H1 (cell line): ENCODE measurements around the gene POU6F2. TPM values are rescaled to one million over a fixed set of nuclear protein-coding genes. Genes with fewer than 3 reads are reported as not detected.

Experiments used
- CTCF ChIA-PET: fragments of 300-600 bp; sonication (Branson Sonifier 250); formaldehyde crosslinking; loops from one replicate; lab custom pipeline; 2021; ENCODE audit not compliant: partially characterized antibody; lab: Charles Lee
- POLR2A ChIA-PET: fragments of 300-600 bp; sonication (Branson Sonifier 250); formaldehyde crosslinking; loops from one replicate; lab custom pipeline; 2021; ENCODE audit warnings: inconsistent platforms; ENCODE audit not compliant: partially characterized antibody; lab: Charles Lee
- DNase-seq, 2 experiments: peaks; one replicate each; pipeline versions ENCODE4 v3.0.0 to v3.0.0-alpha.2; 2010 to 2022; ENCODE audit warnings: low spot score in 2 of 2, low read depth in 1 of 2, mixed read lengths in 1 of 2
- FAIRE-seq: peaks from 2 replicates; lab custom pipeline; 2011; peaks lifted over from hg19 to GRCh38; lab: Jason Lieb, UNC
- H2AFZ ChIP-seq: 2 replicates; pipeline ENCODE4 v1.8.1; 2012; ENCODE audit warnings: low read length, inconsistent platforms
- H2AK5ac ChIP-seq: 2 replicates; pipeline ENCODE4 v1.6.1; 2013; ENCODE audit warnings: low read depth, low read length
- H2BK120ac ChIP-seq: replicated peaks from 2 replicates; pipeline ENCODE3; 2013; ENCODE audit warnings: low read depth, low read length, inconsistent platforms
- H2BK12ac ChIP-seq: 2 replicates; pipeline ENCODE4 v1.6.1; 2013; ENCODE audit warnings: low read depth, low read length
- H2BK15ac ChIP-seq: 2 replicates; pipeline ENCODE4 v1.6.1; 2013; ENCODE audit warnings: low read length
- H2BK20ac ChIP-seq: 2 replicates; pipeline ENCODE4 v1.6.1; 2013; ENCODE audit warnings: low read length
- H2BK5ac ChIP-seq: 2 replicates; pipeline ENCODE4 v1.6.1; 2013; ENCODE audit warnings: low read depth, low read length
- H3K14ac ChIP-seq: 2 replicates; pipeline ENCODE4 v1.6.1; 2013; ENCODE audit warnings: inconsistent platforms; ENCODE audit not compliant: insufficient read length
- H3K18ac ChIP-seq: 2 replicates; pipeline ENCODE4 v1.6.1; 2013; ENCODE audit warnings: low read length; ENCODE audit errors: extremely low read depth
- H3K23ac ChIP-seq: 2 replicates; pipeline ENCODE4 v1.6.1; 2013; ENCODE audit warnings: inconsistent platforms; ENCODE audit not compliant: insufficient read length
- H3K23me2 ChIP-seq: 2 replicates; pipeline ENCODE4 v1.6.1; 2013; ENCODE audit warnings: low read depth, low read length
- H3K27ac ChIP-seq: 2 replicates; pipeline ENCODE4 v1.6.1; 2011; ENCODE audit warnings: low read depth, low read length, inconsistent platforms
- H3K27me3 ChIP-seq, 4 experiments: replicated peaks in 1 of 4; 1 replicate in 1 of 4; 2 replicates in 3 of 4; pipeline versions ENCODE4 v1.6.1 to v1.8.1; 2011 to 2013; ENCODE audit warnings: low read length in 3 of 4, mild to moderate bottlenecking in 3 of 4, inconsistent platforms in 2 of 4, mixed read lengths in 2 of 4, moderate library complexity in 1 of 4; ENCODE audit not compliant: control insufficient read depth in 3 of 4, insufficient read depth in 3 of 4; ENCODE audit errors: extremely low read depth in 1 of 4
- H3K36me3 ChIP-seq, 4 experiments: 2 replicates each; pipeline versions ENCODE4 v1.6.1 to v1.8.1; 2011 to 2013; ENCODE audit warnings: mild to moderate bottlenecking in 4 of 4, low read length in 3 of 4, moderate library complexity in 2 of 4, control low read depth in 1 of 4, inconsistent platforms in 1 of 4; ENCODE audit not compliant: insufficient read depth in 4 of 4, control insufficient read depth in 2 of 4
- H3K4ac ChIP-seq: replicated peaks from 2 replicates; pipeline ENCODE3; 2013; ENCODE audit warnings: low read length, low read depth, mixed read lengths, inconsistent platforms; ENCODE audit not compliant: insufficient read length
- H3K4me1 ChIP-seq, 4 experiments: replicated peaks in 1 of 4; 1 replicate in 1 of 4; 2 replicates in 3 of 4; pipeline versions ENCODE4 v1.6.1 to v1.8.1; 2011 to 2013; ENCODE audit warnings: low read length in 3 of 4, inconsistent platforms in 2 of 4, mixed read lengths in 1 of 4; ENCODE audit not compliant: insufficient read depth in 4 of 4, control insufficient read depth in 3 of 4
- H3K4me2 ChIP-seq, 2 experiments: 2 replicates each; pipeline versions ENCODE4 v1.6.1 to v1.8.1; 2011 to 2013; ENCODE audit warnings: low read depth in 2 of 2, low read length in 2 of 2, control low read depth in 1 of 2, inconsistent platforms in 1 of 2, mild to moderate bottlenecking in 1 of 2; ENCODE audit not compliant: insufficient read depth in 1 of 2
- H3K4me3 ChIP-seq, 4 experiments: fragments of 200-600, 300-600 bp in 1 of 4; sonication (generic), shearing (Covaris generic), sonication (Bioruptor Twin) in 1 of 4; 2 replicates each; pipeline versions ENCODE4 v1.5.1 to v1.8.1; 2011 to 2016; ENCODE audit warnings: low read length in 4 of 4, low read depth in 3 of 4, control low read depth in 2 of 4, inconsistent platforms in 2 of 4, mild to moderate bottlenecking in 2 of 4, mixed read lengths in 1 of 4, moderate library complexity in 1 of 4; ENCODE audit not compliant: insufficient read depth in 2 of 4; ENCODE audit errors: extremely low read depth in 1 of 4
- H3K56ac ChIP-seq: replicated peaks from 2 replicates; pipeline ENCODE3; 2013; ENCODE audit warnings: low read depth, mild to moderate bottlenecking, mixed read lengths, low read length, inconsistent platforms; ENCODE audit not compliant: insufficient read length
- H3K79me1 ChIP-seq: 2 replicates; pipeline ENCODE4 v1.6.1; 2013; ENCODE audit warnings: low read depth, low read length, control low read depth
- H3K79me2 ChIP-seq, 2 experiments: 2 replicates each; pipeline versions ENCODE4 v1.6.1 to v1.8.1; 2012 to 2013; ENCODE audit warnings: low read length in 2 of 2, mild to moderate bottlenecking in 2 of 2, inconsistent platforms in 1 of 2; ENCODE audit not compliant: insufficient read depth in 2 of 2, control insufficient read depth in 1 of 2
- H3K9ac ChIP-seq, 4 experiments: replicated peaks in 1 of 4; 1 replicate in 1 of 4; 2 replicates in 3 of 4; pipeline versions ENCODE4 v1.6.1 to v1.8.1; 2011 to 2013; ENCODE audit warnings: low read depth in 3 of 4, low read length in 3 of 4, control low read depth in 2 of 4, mild to moderate bottlenecking in 2 of 4, moderate library complexity in 2 of 4, inconsistent platforms in 1 of 4; ENCODE audit errors: extremely low read depth in 1 of 4
- H3K9me3 ChIP-seq, 2 experiments: 2 replicates each; pipeline versions ENCODE4 v1.6.1 to v1.8.1; 2012 to 2013; ENCODE audit warnings: mild to moderate bottlenecking in 2 of 2, moderate library complexity in 2 of 2, control low read depth in 1 of 2, inconsistent platforms in 1 of 2, low read depth in 1 of 2, low read length in 1 of 2, mixed read lengths in 1 of 2; ENCODE audit not compliant: insufficient read depth in 2 of 2
- H4K20me1 ChIP-seq, 2 experiments: replicated peaks in 1 of 2; 2 replicates each; pipeline versions ENCODE3 to v1.8.1; 2011 to 2013; ENCODE audit warnings: inconsistent platforms in 2 of 2, low read length in 2 of 2, mild to moderate bottlenecking in 1 of 2; ENCODE audit not compliant: insufficient read depth in 2 of 2, control insufficient read depth in 1 of 2
- H4K5ac ChIP-seq: 2 replicates; pipeline ENCODE4 v1.6.1; 2013; ENCODE audit warnings: low read length, low read depth, mixed read lengths, inconsistent platforms; ENCODE audit not compliant: insufficient read length
- H4K8ac ChIP-seq: 2 replicates; pipeline ENCODE4 v1.8.0; 2013; ENCODE audit warnings: mild to moderate bottlenecking, moderate library complexity, low read length, inconsistent platforms; ENCODE audit not compliant: insufficient read depth; ENCODE audit errors: extremely low read depth
- H4K91ac ChIP-seq: replicated peaks from 2 replicates; pipeline ENCODE3; 2013; ENCODE audit warnings: low read length, mixed read lengths, inconsistent platforms; ENCODE audit not compliant: insufficient read length
- FOSL1 ChIP-seq: IDR thresholded peaks from 2 replicates; pipeline ENCODE4 v1.6.1; 2011; ENCODE audit warnings: mild to moderate bottlenecking, low read depth, low read length, moderate library complexity; ENCODE audit not compliant: insufficient read depth
- JUND ChIP-seq: IDR thresholded peaks from 2 replicates; pipeline ENCODE4 v1.6.1; 2011; ENCODE audit warnings: mild to moderate bottlenecking, improper control_type of control experiment, low read length
- NRF1 ChIP-seq: IDR thresholded peaks from 2 replicates; pipeline ENCODE4 v1.6.1; 2011; ENCODE audit warnings: mild to moderate bottlenecking, low read depth, low read length, improper control_type of control experiment
- POLR2AphosphoS5 ChIP-seq: IDR thresholded peaks from 2 replicates; pipeline ENCODE4 v1.6.1; 2011; ENCODE audit warnings: low read depth, low read length
- POU5F1 ChIP-seq: IDR thresholded peaks from 2 replicates; pipeline ENCODE4 v1.6.1; 2011; ENCODE audit warnings: low read depth, mild to moderate bottlenecking, low read length, moderate library complexity
- SIX5 ChIP-seq: IDR thresholded peaks from 2 replicates; pipeline ENCODE4 v1.6.1; 2011; ENCODE audit warnings: mild to moderate bottlenecking, low read depth, low read length
- TEAD4 ChIP-seq: IDR thresholded peaks from 2 replicates; pipeline ENCODE4 v1.6.1; 2012; ENCODE audit warnings: low read depth, low read length, inconsistent platforms, mixed read lengths
- USF2 ChIP-seq: IDR thresholded peaks from 2 replicates; pipeline ENCODE4 v1.6.1; 2011; ENCODE audit warnings: low read length, improper control_type of control experiment
- YY1 ChIP-seq: IDR thresholded peaks from 2 replicates; pipeline ENCODE4 v1.6.1; 2011; ENCODE audit warnings: low read depth, mild to moderate bottlenecking, low read length
- WGBS, 2 experiments: shearing (Covaris generic) in 1 of 2; methylation state at CpG; one replicate each; pipeline versions ENCODE4 v1.1.6 to v1.1.7; 2013 to 2015; ENCODE audit warnings: low lambda C conversion rate in 2 of 2, mixed read lengths in 2 of 2, inconsistent platforms in 1 of 2, low coverage in 1 of 2, missing lambda C conversion rate in 1 of 2; ENCODE audit not compliant: insufficient replicate concordance in 2 of 2, insufficient coverage in 1 of 2, insufficient read length in 1 of 2; ENCODE audit errors: extremely low coverage in 1 of 2, missing lambda C conversion rate in 1 of 2; 5-methylcytosine and 5-hydroxymethylcytosine counted together
- polyA plus RNA-seq, 7 experiments: library from polyadenylated mRNA; depleted of rRNA in 3 of 7; stranded (reverse) in 5 of 7; unstranded in 2 of 7; fragments of >200 nt in 5 of 7; fragments of 200-250 nt in 2 of 7; gene quantifications; 1 replicate in 5 of 7; 2 replicates in 1 of 7; 4 replicates in 1 of 7; pipeline versions ENCODE4 v1.2.1 to v1.2.3, GENCODE V29; 2011 to 2013; ENCODE audit warnings: missing spikeins in 2 of 7, mixed read lengths in 2 of 7
- total RNA-seq: library from RNA; stranded (reverse); fragmentation: NEBNext Ultra II Directional; extraction: Animal tissue kit (Norgen Biotek cat#: 25700); gene quantifications from 2 replicates; pipeline ENCODE4 v1.2.1, GENCODE V29; 2021
- TF ChIP-seq, protein P1 (sequence below), 3 experiments: IDR thresholded peaks; 1 replicate in 2 of 3; 2 replicates in 1 of 3; pipeline versions ENCODE4 v1.5.1 to v1.6.1; 2011; ENCODE audit warnings: low read length in 3 of 3, mild to moderate bottlenecking in 3 of 3, inconsistent platforms in 2 of 3, low read depth in 1 of 3, moderate library complexity in 1 of 3; ENCODE audit not compliant: insufficient read depth in 1 of 3; ENCODE audit errors: control extremely low read depth in 1 of 3

Gene POU6F2
- total and polyA plus RNA-seq, 2 of the 8 experiments (the other 6 are each of a cell fraction or from before 2014, with no cell fraction given), result 1.1 to 2.0 TPM

GRCh38 chr7:39312254-39312989, 334.7 kb downstream of the POU6F2 start:
- DNase-seq (no peak), FAIRE-seq (no peak)
- Histone ChIP-seq H2AK5ac (no peak overlapping the region), H3K9me3 (no peaks in the 10 kb centered on the region), H3K27ac (no peak overlapping the region), H2BK12ac (peak overlapping the region; percentile 12; the same call in 1 of the 2 replicates), H3K23me2 (no peaks in the 10 kb centered on the region), H2BK5ac (no peak overlapping the region), H3K4me3 (no peak overlapping the region), H3K9ac (no peak overlapping the region), H2AFZ (no peak overlapping the region), H2BK20ac (no peak overlapping the region), H3K4me2 (no peak overlapping the region), H3K79me2 (no peaks in the 10 kb centered on the region), H3K4me1 (peaks cover 2 to 16% (median 6%) of the 10 kb centered on the region in 4 experiments; a peak in 6 of 7 replicates), H3K4ac (no peak overlapping the region), H3K36me3 (no peaks in the 10 kb centered on the region), H4K5ac (no peak overlapping the region), H4K8ac (no peak overlapping the region), H2BK120ac (no peak overlapping the region), H2BK15ac (no peak overlapping the region), H4K20me1 (no peaks in the 10 kb centered on the region), H3K79me1 (no peaks in the 10 kb centered on the region), H3K14ac (no peak overlapping the region), H3K18ac (no peak overlapping the region), H3K23ac (no peak overlapping the region), H3K56ac (no peak overlapping the region), H4K91ac (no peak overlapping the region), H3K27me3 (no peaks in the 10 kb centered on the region)
- 92% methylated on average over 10 of the region's 10 CpGs; no CpG with 5 or more reads in 1 of the 2 experiments for WGBS, 2 experiments
- CTCF ChIA-PET, result interaction anchor here (0.7 to 3.0 kb wide), 5 partner anchors 45 to 516 kb away, joined by 3 to 11 read pairs (median 3); no protein-coding TSS in a partner anchor
- TF ChIP-seq POU5F1 (no peak), JUND (no peak), SIX5 (no peak), USF2 (no peak), TEAD4 (no peak), POLR2AphosphoS5 (no peak), YY1 (no peak), NRF1 (no peak), FOSL1 (no peak)
- TF ChIP-seq, protein P1, sequence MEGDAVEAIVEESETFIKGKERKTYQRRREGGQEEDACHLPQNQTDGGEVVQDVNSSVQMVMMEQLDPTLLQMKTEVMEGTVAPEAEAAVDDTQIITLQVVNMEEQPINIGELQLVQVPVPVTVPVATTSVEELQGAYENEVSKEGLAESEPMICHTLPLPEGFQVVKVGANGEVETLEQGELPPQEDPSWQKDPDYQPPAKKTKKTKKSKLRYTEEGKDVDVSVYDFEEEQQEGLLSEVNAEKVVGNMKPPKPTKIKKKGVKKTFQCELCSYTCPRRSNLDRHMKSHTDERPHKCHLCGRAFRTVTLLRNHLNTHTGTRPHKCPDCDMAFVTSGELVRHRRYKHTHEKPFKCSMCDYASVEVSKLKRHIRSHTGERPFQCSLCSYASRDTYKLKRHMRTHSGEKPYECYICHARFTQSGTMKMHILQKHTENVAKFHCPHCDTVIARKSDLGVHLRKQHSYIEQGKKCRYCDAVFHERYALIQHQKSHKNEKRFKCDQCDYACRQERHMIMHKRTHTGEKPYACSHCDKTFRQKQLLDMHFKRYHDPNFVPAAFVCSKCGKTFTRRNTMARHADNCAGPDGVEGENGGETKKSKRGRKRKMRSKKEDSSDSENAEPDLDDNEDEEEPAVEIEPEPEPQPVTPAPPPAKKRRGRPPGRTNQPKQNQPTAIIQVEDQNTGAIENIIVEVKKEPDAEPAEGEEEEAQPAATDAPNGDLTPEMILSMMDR (IDR thresholded peaks at IDR 0.05; ENCODE audit: control extremely low read depth in 1 of 3, insufficient read depth in 1 of 3, low read depth in 1 of 3, low read length in 3 of 3), result no peak
- POLR2A ChIA-PET, result no interaction called here
